GM21619 (cell line): ENCODE data around the gene DNPH1.

ENCODE experiments used
- ATAC-seq: cut with Tn5 transposase; IDR thresholded peaks from one replicate; pipeline ENCODE4 v1.9.1; 2021; ENCODE audit not compliant: unreplicated experiment

The DNPH1 gene

DNA sequence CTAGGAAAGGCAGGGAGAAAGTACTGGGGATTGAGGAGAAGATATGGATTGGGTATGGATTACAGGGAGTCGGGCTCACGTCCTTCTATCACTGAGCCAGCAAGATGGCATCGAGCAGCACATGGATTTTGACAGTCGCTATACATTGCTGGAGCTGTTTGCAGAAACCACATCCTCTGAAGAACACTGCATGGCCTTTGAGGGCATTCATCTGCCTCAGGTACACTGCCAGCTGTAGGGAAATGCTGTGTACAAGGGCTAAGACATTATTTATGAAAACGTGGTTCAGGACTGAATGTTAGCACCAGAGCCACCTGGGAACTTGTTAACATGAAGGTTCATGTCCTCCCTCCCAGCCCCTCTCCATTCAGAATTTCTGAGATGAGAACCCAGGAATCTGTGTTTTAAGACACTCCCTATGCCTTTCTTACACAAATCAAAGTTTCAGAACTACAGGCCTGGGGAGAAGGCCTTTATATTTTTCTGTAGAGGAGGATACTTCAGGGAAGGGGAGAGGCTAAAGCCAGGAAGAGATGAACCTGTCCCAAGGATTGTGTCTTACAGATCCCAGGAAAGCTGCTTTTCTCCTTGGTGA is 43.8 kb downstream of the DNPH1 start:
- ATAC-seq = no peak

DNA sequence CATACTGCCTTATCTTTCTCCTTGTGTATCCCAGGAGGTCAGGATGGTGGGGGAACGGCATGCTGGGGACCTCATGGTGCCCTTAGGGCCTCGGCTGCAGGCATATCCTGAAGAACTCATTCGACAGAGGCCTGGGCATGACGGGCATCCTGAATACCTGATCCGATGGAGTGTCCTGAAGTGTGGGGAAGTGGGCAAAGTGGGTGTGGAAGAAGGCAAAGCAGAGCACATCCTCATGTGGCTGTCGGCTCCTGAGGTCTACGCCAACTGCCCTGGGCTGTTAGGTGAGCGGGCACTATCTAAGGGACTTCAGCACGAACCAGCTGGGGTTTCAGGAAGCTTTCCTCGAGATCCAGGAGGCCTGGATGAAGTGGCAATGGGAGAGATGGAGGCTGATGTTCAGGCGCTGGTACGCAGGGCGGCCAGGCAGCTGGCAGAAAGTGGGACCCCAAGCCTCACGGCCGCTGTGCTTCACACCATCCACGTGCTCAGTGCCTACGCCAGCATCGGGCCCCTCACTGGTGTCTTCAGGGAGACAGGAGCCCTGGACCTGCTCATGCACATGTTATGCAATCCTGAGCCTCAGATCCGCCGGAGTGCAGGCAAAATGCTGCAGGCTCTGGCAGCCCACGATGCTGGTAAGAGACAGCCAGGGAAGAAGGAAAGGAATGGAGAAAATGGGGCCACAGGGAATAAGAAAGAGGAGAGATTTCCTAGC is 44.9 kb downstream of the DNPH1 start:
- ATAC-seq = no peak

DNA sequence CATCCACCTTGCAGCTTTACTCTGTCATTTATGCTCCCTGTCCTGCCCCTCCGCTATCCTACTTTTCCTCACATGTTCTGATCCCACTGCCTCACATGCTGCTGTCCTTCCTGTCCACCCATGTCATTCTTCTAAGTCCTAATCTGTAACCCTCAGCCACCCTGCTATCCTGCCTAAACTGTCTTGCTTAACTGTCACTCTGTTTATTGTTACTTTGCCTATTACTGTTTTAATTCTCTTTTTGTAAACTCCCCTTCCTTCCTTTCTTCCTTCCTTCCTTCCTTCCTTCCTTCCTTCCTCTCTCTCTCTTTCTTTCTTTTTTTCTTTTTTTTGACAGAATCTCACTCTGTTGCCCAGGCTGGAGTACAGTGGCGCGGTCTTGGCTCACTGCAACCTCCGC is 45.8 kb downstream of the DNPH1 start:
- no peak for ATAC-seq

DNA sequence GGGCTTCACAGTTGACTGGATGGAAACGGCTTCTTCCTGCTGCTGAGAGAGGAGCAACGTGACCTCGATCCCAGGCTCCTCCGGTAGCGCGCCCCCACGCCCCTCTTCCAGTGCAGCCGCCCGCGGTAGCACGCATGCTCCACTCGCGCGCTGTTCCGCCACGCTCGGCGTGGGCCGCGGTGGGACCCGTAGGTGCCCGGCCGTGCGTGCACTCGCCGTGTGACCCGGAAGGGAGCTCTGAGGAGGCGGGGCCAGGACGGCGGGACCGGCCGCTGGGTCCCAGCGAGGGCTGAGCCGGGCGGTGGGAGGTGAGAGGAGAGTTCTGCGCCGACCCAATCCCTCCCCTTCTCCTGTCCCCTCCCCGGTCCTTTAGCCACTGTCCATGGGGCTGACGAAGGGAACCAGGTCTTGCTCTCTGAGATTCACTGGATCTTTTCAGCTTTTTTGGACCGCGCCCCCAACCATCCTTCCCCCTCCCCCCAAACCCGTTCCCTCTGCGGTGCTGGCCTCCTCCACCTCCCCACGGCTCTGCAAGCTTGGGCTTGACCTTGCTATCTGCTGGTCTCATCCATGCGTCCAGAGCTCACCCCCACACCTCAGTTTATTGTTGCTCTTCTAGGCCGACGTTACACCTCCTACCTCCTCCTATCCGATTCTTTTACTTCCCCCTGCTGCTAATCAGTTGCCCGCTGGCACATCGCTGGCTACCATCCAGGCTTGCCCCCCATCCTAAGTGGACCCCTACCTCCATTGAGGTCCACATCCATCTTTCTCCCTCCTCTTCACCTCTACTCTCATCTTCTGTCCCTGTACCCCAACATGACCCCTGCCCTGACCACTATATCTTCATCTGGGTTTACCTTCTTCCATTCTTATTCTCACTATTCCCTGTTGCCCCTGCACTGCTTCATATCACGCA is 47.1 kb downstream of the DNPH1 start, which contains the start of gene CUL9:
Gene CUL9, plus strand, starts transcription at position 255 of the 919 bp plus-strand sequence. CDS start 2,115 bp downstream, outside the sequence.
- peak; percentile 96 for ATAC-seq

DNA sequence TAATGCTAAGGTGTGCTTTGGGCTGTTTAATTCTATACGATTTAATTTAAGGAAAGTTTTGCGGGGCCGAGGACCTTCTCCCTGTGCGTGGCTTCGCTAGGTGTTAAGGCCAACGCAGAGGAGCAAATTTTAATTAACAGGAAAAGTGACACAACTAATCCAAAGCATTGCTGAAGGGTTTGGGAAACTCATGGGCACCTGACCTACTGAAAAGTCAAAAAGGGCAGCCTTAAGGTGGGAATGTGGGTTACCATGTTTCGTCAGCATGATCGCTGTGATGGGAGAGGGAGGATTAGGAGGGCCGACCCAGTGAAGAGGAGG is 47.7 kb downstream of the DNPH1 start:
- peak; percentile 7 for ATAC-seq

DNA sequence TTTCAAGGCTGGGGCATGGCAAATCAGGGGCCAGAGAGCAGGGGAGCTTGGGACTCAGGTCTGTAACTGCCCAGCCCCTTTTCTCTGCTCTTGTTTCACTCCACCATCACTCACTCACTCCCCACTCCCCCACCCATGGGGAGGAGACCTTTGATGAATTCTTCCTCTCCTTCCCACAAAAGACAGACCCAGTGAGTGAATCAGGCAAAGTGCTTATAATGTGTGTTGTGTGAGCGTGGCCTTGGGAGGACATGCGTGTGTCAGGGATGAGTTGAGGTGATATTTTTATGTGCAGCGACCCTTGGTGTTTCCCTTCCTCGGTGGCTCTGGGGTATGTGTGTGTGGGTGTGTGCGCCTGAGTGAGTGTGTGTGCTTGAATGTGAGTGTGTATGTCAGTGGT is 48.3 kb downstream of the DNPH1 start:
- no peak for ATAC-seq

DNA sequence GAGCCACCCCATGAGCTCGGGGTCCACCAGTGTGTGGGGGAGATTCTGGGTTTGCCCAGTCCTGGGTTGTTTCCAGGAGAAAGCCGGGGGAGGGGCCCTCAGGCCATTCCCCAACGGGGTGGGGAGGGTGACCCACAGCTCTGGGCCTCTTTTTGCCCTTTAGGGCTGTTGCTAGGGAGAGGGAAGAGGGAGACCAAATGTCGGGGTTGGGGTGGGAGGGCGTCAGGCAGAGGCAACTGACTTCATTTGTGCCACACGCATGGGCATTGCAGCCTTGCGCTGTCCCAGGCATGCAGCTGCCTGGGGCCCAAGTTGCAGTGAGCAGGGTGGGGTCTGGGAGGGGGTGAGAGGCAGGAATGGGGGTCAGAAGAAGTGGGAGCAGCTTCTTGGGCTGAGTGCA is 49.2 kb downstream of the DNPH1 start:
- no peak for ATAC-seq

DNA sequence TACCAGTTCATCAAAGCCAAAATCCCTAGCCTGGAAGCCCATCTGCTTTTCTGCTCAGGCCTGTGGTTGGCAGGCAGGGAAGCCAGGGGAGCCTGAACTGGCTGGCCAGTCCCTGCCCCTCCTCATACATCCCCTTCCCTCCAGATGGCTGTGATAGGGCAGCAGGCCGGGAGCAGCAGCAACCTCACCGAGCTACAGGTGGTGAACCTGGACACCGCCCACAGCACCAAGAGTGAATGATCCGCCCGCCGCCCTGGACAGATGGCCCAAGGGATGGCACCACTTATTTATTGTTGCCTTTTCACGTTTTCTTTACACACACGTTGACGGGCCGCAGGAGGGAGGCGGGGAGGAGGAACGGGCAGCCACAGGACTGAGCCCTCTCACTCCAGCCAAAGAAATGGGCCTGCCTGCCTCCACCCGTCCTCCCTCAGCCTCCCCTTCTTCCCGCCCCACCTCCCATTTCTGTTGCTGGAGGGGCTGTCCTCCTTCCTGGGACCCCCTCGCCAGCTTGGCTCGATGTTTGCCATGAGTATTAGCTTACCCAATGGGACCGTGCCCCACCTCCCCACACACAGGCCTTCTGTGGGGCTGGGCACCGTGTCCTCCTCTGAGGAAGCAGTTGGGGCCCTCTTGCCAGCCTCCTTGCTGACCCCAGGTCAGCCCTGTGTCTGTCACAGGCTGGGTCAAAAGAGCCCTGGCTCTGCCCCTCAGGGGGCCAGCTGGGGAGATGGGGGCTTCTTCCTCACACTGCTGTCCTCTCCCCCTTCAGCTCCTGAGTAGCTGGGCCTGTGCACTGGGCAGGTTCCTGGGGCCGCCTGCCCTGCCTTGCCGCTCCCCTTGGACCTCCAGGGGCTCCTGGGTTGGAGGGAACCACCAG is 50.1 kb downstream of the DNPH1 start:
- no peak for ATAC-seq

DNA sequence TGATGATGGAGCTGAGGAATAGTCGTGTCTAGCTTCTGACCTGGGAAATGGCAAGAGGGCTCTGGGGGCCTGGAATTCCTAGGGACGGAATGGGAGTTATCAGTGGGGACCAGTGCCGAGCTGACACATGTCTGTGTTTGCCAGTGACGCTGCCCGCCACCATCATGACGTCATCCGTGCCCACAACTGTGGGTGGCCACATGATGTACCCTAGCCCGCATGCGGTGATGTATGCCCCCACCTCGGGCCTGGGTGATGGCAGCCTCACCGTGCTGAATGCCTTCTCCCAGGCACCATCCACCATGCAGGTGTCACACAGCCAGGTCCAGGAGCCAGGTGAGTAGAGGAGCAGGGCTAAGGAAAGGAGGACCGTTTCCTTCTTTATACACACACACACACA is 51.1 kb downstream of the DNPH1 start:
- no peak for ATAC-seq

DNA sequence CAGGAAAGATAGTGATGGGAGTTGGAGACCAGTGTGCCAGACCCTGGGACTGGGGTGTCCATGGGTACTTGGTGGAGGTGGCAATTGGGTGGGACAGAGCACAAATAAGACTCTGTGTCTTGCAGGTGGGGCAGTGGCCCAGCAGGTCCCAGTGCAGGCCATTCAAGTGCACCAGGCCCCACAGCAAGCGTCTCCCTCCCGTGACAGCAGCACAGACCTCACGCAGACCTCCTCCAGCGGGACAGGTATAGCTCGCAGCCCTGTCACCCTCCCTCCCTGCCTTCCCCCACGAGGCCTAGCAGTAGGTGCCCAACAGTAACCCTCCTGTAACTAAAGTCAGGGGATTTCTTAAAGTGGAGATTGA is 52.9 kb downstream of the DNPH1 start:
- no peak for ATAC-seq

DNA sequence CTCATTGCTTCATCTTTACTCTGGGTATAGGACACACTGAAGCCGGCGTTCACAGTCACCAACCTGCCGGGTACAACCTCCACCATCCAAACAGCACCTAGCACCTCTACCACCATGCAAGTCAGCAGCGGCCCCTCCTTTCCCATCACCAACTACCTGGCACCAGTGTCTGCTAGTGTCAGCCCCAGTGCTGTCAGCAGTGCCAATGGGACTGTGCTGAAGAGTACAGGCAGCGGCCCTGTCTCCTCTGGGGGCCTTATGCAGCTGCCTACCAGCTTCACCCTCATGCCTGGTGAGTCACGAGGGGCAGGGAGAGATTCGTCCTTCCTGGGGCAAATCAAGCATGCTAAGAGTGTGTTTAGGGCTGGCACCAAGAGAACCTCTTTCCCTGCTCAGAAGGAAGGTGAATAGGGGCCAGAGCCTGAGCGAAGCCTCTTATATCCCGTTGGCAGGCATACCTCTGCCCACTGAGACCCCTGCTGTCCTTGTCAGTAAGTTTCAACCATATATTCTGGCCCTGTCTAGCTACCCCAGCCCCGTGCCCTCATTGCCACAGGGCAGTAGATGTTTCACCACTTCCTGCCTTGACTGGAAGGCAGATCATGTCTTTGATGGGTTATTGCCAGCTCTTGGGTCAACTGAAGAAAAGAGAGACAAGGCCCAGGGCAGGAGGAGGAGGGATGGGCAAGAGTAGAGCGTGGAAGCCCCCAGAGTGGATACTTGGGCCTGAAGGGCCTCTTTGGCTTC is 53.4 kb downstream of the DNPH1 start:
- no peak for ATAC-seq
